HepG2 (cell line): ENCODE measurements around the gene KRTAP3-3. TPM values are rescaled to one million over a fixed set of nuclear protein-coding genes. Genes with fewer than 3 reads are reported as not detected.

Experiments used
- ATAD3A ChIP-seq: sonication (generic); formaldehyde crosslinking; IDR thresholded peaks from 2 replicates; pipeline ENCODE4 v1.4.0; 2020; ENCODE audit warnings: missing genetic modification reagents
- ATF6 ChIP-seq: sonication (generic); formaldehyde crosslinking; conservative IDR thresholded peaks from 2 replicates; pipeline ENCODE4 v1.4.0; 2020; ENCODE audit warnings: missing genetic modification reagents
- DMTF1 ChIP-seq: sonication (generic); formaldehyde crosslinking; IDR thresholded peaks from 2 replicates; pipeline ENCODE4 v1.4.0; 2020; ENCODE audit warnings: mild to moderate bottlenecking, missing genetic modification reagents
- HHEX ChIP-seq: IDR thresholded peaks from 2 replicates; pipeline ENCODE4 v1.6.1; 2016; ENCODE audit warnings: control low read depth
- NFIB ChIP-seq: sonication (generic); formaldehyde crosslinking; IDR thresholded peaks from 2 replicates; pipeline ENCODE4 v1.9.0; 2021; ENCODE audit warnings: missing genetic modification reagents, mild to moderate bottlenecking, borderline replicate concordance
- NR3C1 ChIP-seq: sonication (generic); formaldehyde crosslinking; IDR thresholded peaks from 2 replicates; pipeline ENCODE4 v1.4.0; 2020; ENCODE audit warnings: missing genetic modification reagents
- RNF219 ChIP-seq: sonication (generic); formaldehyde crosslinking; IDR thresholded peaks from 2 replicates; pipeline ENCODE4 v1.5.0; 2020; ENCODE audit warnings: mild to moderate bottlenecking, missing genetic modification reagents
- SMARCE1 ChIP-seq: fragments of 450-650 bp; IDR thresholded peaks from 2 replicates; pipeline ENCODE4 v1.6.1; 2017; ENCODE audit warnings: borderline replicate concordance
- SUZ12 ChIP-seq: fragments of 150-350 bp; IDR thresholded peaks from 2 replicates; pipeline ENCODE4 v1.6.1; 2014; ENCODE audit warnings: low read depth, low read length
- TEAD3 ChIP-seq: optimal IDR thresholded peaks from 2 replicates; pipeline ENCODE3; 2016; ENCODE audit warnings: borderline replicate concordance
- ZBTB44 ChIP-seq: sonication (generic); formaldehyde crosslinking; IDR thresholded peaks from 2 replicates; pipeline ENCODE4 v1.4.0; 2020; ENCODE audit warnings: missing genetic modification reagents
- ZNF234 ChIP-seq: sonication (generic); formaldehyde crosslinking; conservative IDR thresholded peaks from 2 replicates; pipeline ENCODE4 v1.5.1; 2020; ENCODE audit warnings: mild to moderate bottlenecking, missing genetic modification reagents
- ZNF362 ChIP-seq: sonication (generic); formaldehyde crosslinking; IDR thresholded peaks from 2 replicates; pipeline ENCODE4 v1.4.0; 2020; ENCODE audit warnings: missing genetic modification reagents, mild to moderate bottlenecking, borderline replicate concordance
- ZNF460 ChIP-seq: sonication (generic); formaldehyde crosslinking; IDR thresholded peaks from 2 replicates; pipeline ENCODE4 v1.5.1; 2020; ENCODE audit warnings: missing genetic modification reagents, mild to moderate bottlenecking, borderline replicate concordance
- ZNF468 ChIP-seq: sonication (generic); formaldehyde crosslinking; IDR thresholded peaks from 2 replicates; pipeline ENCODE4 v1.8.0; 2022; ENCODE audit warnings: mild to moderate bottlenecking, moderate library complexity, missing genetic modification reagents
- ZNF615 ChIP-seq: sonication (generic); formaldehyde crosslinking; IDR thresholded peaks from 2 replicates; pipeline ENCODE4 v1.5.0; 2020; ENCODE audit warnings: mild to moderate bottlenecking, missing genetic modification reagents, borderline replicate concordance
- ZNF670 ChIP-seq: sonication (generic); formaldehyde crosslinking; IDR thresholded peaks from 2 replicates; pipeline ENCODE4 v1.8.0; 2022; ENCODE audit warnings: mild to moderate bottlenecking, missing genetic modification reagents, borderline replicate concordance
- ZNF75D ChIP-seq: sonication (generic); formaldehyde crosslinking; IDR thresholded peaks from 2 replicates; pipeline ENCODE4 v1.8.1; 2023; ENCODE audit warnings: missing genetic modification reagents, mild to moderate bottlenecking, borderline replicate concordance
- ZNF766 ChIP-seq: sonication (generic); formaldehyde crosslinking; IDR thresholded peaks from 2 replicates; pipeline ENCODE4 v1.5.0; 2020; ENCODE audit warnings: missing genetic modification reagents, borderline replicate concordance
- polyA plus RNA-seq, 8 experiments: library from polyadenylated mRNA; depleted of rRNA in 3 of 8; stranded (reverse) in 7 of 8; unstranded in 1 of 8; fragments of >200 nt; fragmentation: Illumina TruSeq in 4 of 8; extraction: Trizol in 4 of 8; gene quantifications; 2 replicates each; pipeline versions ENCODE4 v1.2.1 to v1.2.3, GENCODE V29; 2011 to 2016; ENCODE audit warnings: low read depth in 4 of 8, missing spikeins in 1 of 8, mixed read lengths in 1 of 8; ENCODE audit not compliant: insufficient read depth in 1 of 8
- total RNA-seq, 5 experiments: library from RNA; depleted of rRNA; stranded (reverse); fragments of >200 nt; fragmentation: Illumina TruSeq; extraction: Trizol; gene quantifications; 2 replicates each; pipeline ENCODE4 v1.2.3, GENCODE V29; 2016; ENCODE audit warnings: low read depth in 1 of 5

KRTAP3-3 gene
- total and polyA plus RNA-seq, 2 of the 13 experiments (the other 11 are each of a cell fraction or from before 2014, with no cell fraction given) = not detected

GRCh38 chr17:40958086-40958953, 35.6 kb downstream of the KRTAP3-3 start (continued):
- TF ChIP-seq SMARCE1 (no peak), ZNF766 (CRISPR knock-in tag) (no peak), DMTF1 (CRISPR knock-in tag) (no peak), ZNF615 (CRISPR knock-in tag) (no peak), ATF6 (no peak), ZNF362 (CRISPR knock-in tag) (no peak; the same call in 1 of the 2 replicates), ZNF460 (CRISPR knock-in tag) (no peak), ATAD3A (CRISPR knock-in tag) (no peak), ZNF670 (CRISPR knock-in tag) (0 out of 2 replicates have a peak, but pooled peaks have one; percentile 22), RNF219 (CRISPR knock-in tag) (0 out of 2 replicates have a peak, but pooled peaks have one; percentile 62), ZNF234 (CRISPR knock-in tag) (no peak), NR3C1 (CRISPR knock-in tag) (no peak), TEAD3 (CRISPR knock-in tag) (peak; percentile 98), HHEX (0 out of 2 replicates have a peak, but pooled peaks have one; percentile 19), SUZ12 (no peak), ZNF75D (CRISPR knock-in tag) (no peak), ZNF468 (CRISPR knock-in tag) (no peak), ZBTB44 (CRISPR knock-in tag) (no peak), NFIB (CRISPR knock-in tag) (no peak)
